ENCODE data around the gene G2E3. TPM values are rescaled to one million over a fixed set of nuclear protein-coding genes. Genes with fewer than 3 reads are reported as not detected.

Gene G2E3
- total RNA-seq, 1 experiment from 2014 or later: 33.3 TPM

- Histone ChIP-seq H3K27ac (no peak overlapping the region), H3K4me3 (no peak overlapping the region), H3K27me3 (replicated peaks) (no peaks in the 10 kb centered on the region), H3K4me1 (replicated peaks) (no peaks in the 10 kb centered on the region), H3K9me3 (replicated peaks) (no peaks in the 10 kb centered on the region), H3K36me3 (peaks cover 56% of the 10 kb centered on the region)
- no peak for DNase-seq (ENCODE audit: low read depth in 1 of 2, low spot score in 2 of 2)
These were observed 99.7 kb downstream of the G2E3 start for GRCh38 chr14:30658645-30659044.

GRCh38 chr14:30669594-30669993 is 110.6 kb downstream of the G2E3 start:
- DNase-seq (ENCODE audit: low read depth in 1 of 2, low spot score in 2 of 2): no peak
- H3K27me3 ChIP-seq (replicated peaks): no peaks in the 10 kb centered on the region
- H3K9me3 ChIP-seq (replicated peaks): no peaks in the 10 kb centered on the region
- H3K27ac ChIP-seq: no peak overlapping the region
- peaks cover 28% of the 10 kb centered on the region for H3K36me3 ChIP-seq
- no peak overlapping the region for H3K4me3 ChIP-seq
- H3K4me1 ChIP-seq (replicated peaks): no peaks in the 10 kb centered on the region

Other genes starting within 250 kb of the G2E3 start
- 69.6 and 94.2 TPM in 2 replicates for gene SCFD1, start 63.2 kb downstream of the G2E3 start, total RNA-seq (2014; rRNA removed; shearing (Covaris generic))